PC-3 (cell line): ENCODE data around the gene ZNF774.

ENCODE experiments used
- EZH2 ChIP-seq: fragments of 300-600 bp; sonication (generic); IDR thresholded peaks from one replicate; pipeline ENCODE4 v1.6.1; 2017; ENCODE audit warnings: antibody characterized with exemption, mild to moderate bottlenecking, low read length; ENCODE audit not compliant: unreplicated experiment
- TF ChIP-seq, protein P1 (sequence below): fragments of 300-600 bp; sonication (generic); conservative IDR thresholded peaks from 2 replicates; pipeline ENCODE4 v1.5.1; 2017; ENCODE audit warnings: antibody characterized with exemption, low read depth, mild to moderate bottlenecking, low read length

- TF ChIP-seq, protein P1, sequence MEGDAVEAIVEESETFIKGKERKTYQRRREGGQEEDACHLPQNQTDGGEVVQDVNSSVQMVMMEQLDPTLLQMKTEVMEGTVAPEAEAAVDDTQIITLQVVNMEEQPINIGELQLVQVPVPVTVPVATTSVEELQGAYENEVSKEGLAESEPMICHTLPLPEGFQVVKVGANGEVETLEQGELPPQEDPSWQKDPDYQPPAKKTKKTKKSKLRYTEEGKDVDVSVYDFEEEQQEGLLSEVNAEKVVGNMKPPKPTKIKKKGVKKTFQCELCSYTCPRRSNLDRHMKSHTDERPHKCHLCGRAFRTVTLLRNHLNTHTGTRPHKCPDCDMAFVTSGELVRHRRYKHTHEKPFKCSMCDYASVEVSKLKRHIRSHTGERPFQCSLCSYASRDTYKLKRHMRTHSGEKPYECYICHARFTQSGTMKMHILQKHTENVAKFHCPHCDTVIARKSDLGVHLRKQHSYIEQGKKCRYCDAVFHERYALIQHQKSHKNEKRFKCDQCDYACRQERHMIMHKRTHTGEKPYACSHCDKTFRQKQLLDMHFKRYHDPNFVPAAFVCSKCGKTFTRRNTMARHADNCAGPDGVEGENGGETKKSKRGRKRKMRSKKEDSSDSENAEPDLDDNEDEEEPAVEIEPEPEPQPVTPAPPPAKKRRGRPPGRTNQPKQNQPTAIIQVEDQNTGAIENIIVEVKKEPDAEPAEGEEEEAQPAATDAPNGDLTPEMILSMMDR: no peak
- TF ChIP-seq EZH2: no peak
Measured at GRCh38 chr15:90400759-90401314, 48.8 kb downstream of the ZNF774 start.
